ENCODE results near the gene CRHR2.

- TF ChIP-seq CTCF (IDR thresholded peaks at IDR 0.05) (no peak), CREB1 (CRISPR knock-in tag; IDR thresholded peaks at IDR 0.05) (no peak), TEAD4 (CRISPR knock-in tag; IDR thresholded peaks at IDR 0.05) (no peak), MAX (CRISPR knock-in tag; IDR thresholded peaks at IDR 0.05) (no peak), FOXP4 (CRISPR knock-in tag; IDR thresholded peaks at IDR 0.05) (no peak), ELF4 (CRISPR knock-in tag; IDR thresholded peaks at IDR 0.05; ENCODE audit: low read depth) (no peak), USF2 (CRISPR knock-in tag; IDR thresholded peaks at IDR 0.05) (no peak), E2F5 (CRISPR knock-in tag; IDR thresholded peaks at IDR 0.05) (no peak), ATF2 (CRISPR knock-in tag; IDR thresholded peaks at IDR 0.05; ENCODE audit: borderline replicate concordance, low read depth) (no peak), CBFB (CRISPR knock-in tag; IDR thresholded peaks at IDR 0.05; ENCODE audit: low read depth) (no peak), NFE2L1 (CRISPR knock-in tag; IDR thresholded peaks at IDR 0.05) (no peak), MYBL2 (CRISPR knock-in tag; IDR thresholded peaks at IDR 0.05) (no peak), ARID4B (CRISPR knock-in tag; IDR thresholded peaks at IDR 0.05; ENCODE audit: borderline replicate concordance) (no peak), ZNF423 (CRISPR knock-in tag; IDR thresholded peaks at IDR 0.05) (no peak)
Measured at GRCh38 chr7:30705596-30705995, 23.3 kb upstream of the CRHR2 start.
